Skin epidermis (tissue), 12 donors: ENCODE data around the gene SMTN.
"Not testable (repeated sequence)": the region's sequence is repeated elsewhere in the genome, so short reads cannot be mapped to it uniquely, and the experiment has no call there.

ENCODE experiments used
- H3K27ac ChIP-seq, 21 experiments: fragments of 200-600 bp; sonication (generic) in 11 of 21; one replicate each; pipeline ENCODE4 v1.5.0; 2020; ENCODE audit warnings: mild to moderate bottlenecking in 3 of 21, inconsistent platforms in 2 of 21, moderate library complexity in 2 of 21
- H3K4me3 ChIP-seq, 7 experiments: fragments of 200-600 bp; sonication (generic) in 2 of 7; one replicate each; pipeline ENCODE4 v1.5.0; 2020; ENCODE audit warnings: inconsistent platforms in 2 of 7, mild to moderate bottlenecking in 2 of 7, moderate library complexity in 1 of 7

SMTN gene

DNA sequence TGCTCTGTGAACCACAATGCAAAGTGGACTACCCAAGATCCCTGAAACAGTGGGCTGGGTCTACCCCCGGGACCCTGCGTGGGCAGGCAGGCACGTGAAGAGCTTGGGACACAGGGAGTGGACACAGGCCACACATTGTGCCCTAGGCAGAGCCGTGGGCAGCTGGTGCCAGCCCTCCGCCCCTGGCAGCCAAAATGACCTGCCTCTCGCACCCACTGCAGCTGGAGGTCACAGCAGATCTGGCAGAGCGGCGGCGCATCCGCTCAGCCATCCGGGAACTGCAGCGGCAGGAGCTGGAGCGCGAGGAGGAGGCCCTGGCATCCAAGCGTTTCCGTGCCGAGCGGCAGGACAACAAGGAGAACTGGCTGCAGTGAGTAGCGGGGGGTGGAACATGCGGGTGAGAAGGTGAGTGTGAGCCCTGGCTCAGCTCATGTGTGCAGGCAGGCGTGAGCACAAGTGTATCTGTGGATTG, 6.7 kb downstream of the SMTN start:
- Histone ChIP-seq H3K27ac (peak overlapping the region in 4 of 21 experiments; percentile 3 to 97 (median 22)), H3K4me3 (no peak overlapping the region)

DNA sequence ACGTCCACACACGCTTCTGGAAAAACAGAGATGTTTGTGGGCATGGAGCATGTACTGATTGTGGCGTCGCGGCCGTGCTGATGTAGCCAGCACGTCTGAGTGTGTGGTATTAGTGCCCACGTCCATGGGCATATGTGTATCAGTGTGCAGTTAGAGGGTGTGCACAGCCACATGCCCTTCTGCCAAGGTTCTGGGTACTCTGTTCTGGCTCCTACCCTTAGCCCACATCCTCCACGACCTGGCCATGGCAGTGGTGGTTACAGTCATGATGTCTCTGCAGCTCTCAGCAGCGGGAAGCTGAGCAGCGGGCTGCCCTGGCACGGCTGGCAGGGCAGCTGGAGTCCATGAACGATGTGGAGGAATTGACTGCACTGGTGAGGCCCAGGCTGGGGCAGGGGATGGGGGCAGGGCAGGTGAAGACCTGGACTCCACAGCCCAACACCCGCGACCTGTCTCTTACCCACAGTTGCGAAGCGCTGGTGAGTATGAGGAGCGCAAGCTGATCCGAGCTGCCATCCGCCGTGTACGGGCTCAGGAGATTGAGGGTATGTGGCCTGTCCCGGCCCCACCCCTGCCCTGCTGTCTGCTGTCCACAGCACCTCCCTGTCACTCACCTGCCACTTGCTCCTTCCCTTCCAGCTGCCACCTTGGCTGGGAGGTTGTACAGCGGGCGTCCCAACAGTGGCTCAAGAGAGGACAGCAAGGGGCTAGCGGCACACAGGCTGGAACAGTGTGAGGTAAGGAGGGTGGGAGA, 7.3 kb downstream of the SMTN start:
- Histone ChIP-seq H3K4me3 (no peak overlapping the region), H3K27ac (peak overlapping the region in 5 of 21 experiments; percentile 10 to 46 (median 18))

DNA sequence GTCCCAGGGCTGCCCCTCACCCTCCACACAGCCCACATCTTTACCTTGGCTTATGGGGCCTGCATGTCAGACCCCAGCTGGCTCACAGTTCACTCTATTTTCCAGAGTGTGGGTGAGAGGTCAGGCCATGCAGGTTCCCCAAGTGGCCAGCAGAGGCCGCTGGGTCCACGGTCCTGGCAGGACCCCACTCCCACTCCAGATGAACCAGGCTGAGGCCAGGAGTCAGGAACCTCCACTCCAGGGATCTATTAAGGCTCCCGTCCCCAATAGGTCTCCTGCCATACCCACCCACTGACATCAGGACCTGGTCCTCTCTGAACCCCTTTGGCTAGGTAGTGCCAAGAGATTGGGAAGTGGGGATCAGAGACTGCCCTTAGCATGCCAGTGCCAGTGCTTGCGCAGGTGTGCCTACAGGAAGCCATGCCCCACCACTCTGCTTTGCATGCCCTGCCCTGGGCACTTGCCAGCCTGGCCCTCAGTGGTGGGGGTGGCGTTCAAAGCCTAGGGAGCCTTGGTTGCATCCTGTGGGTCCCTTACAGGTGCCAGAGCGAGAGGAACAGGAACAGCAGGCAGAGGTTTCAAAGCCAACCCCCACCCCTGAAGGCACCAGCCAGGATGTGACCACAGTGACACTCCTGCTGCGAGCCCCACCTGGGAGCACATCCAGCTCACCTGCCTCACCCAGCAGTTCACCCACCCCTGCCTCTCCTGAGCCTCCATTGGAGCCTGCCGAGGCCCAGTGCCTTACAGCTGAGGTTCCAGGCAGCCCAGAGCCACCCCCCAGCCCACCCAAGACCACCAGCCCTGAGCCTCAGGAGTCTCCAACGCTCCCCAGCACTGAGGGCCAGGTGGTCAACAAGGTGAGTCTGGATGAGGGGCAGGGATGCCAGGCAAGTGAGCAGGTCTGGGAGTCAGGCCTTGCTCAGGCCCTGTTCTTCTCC, 8.3 kb downstream of the SMTN start:
- peak overlapping the region in 7 of 21 experiments; percentile 5 to 46 (median 28) for H3K27ac ChIP-seq

DNA sequence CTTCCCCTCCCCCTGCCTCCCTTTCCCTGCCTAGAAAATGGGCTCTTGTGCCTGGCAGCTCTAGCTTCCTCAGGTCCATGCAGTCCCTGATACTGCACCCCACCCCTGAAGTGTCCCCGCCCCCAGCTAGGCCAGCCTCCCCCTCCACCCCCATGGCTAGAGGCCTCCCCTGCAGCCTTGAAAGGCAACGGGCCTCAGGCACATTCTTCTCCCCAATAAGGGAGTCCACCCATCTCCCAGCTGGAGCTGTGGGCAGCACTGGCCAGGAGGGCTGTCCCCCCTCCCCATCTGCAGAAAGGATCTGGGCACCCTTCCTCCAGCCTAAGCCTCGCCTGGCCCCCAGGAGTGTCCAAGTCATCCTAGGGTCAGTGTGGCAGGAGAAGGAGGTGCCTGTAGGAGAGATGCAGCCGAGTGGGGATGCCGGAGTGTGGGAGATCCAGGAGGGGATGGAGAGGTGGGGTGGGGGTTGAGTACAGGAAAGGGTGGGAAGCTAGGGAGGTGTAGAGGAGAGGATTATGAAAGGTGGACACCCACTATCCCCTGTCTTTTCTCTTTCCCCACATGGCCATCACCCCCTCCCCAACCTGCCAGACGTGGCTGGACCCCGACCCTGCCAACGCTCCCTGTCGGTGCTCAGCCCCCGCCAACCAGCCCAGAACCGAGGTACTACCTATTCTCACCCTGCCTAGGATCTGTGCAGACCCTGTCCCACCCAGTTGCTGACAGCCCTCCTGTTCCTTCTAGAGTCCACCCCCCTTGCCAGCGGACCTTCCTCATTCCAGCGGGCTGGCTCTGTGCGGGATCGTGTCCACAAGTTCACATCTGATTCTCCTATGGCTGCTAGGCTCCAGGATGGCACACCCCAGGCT, 9.3 kb downstream of the SMTN start:
- H3K4me3 ChIP-seq = no peak overlapping the region

More for the DNA sequence above, 8.3 kb downstream of the SMTN start:
- H3K4me3 ChIP-seq = no peak overlapping the region

DNA sequence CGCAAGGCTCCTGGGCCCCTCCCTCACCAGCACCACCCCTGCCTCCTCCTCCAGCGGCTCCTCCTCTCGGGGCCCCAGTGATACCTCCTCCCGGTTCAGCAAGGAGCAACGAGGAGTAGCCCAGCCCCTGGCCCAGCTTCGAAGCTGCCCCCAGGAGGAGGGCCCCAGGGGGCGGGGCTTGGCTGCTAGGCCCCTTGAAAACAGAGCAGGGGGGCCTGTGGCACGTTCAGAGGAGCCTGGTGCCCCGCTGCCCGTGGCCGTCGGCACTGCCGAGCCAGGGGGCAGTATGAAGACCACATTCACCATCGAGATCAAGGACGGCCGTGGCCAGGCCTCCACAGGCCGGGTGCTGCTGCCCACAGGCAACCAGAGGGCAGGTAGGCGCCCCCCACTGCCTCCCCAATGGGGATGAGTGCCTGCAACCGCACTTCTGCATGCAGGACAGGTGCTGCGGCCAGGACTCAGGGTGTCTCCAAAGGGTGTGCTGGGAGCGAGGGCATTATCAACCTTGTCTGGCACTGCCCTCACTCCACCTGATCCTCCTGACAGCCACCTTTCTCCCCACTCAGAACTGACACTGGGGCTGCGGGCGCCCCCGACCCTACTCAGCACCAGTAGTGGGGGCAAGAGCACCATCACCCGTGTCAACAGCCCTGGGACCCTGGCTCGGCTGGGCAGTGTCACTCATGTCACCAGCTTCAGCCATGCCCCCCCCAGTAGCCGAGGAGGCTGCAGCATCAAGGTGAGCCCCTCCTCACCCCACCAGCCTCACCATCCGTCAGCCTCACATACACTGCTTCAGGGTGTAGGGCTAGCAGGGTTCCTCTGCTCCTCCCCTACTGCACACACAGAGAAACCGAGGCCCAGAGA, 10.2 kb downstream of the SMTN start:
- no peak overlapping the region for H3K4me3 ChIP-seq
- H3K27ac ChIP-seq = peak overlapping the region in 1 of 21 experiments; percentile 15

More for the DNA sequence above, 9.3 kb downstream of the SMTN start:
- H3K27ac ChIP-seq = peak overlapping the region in 4 of 21 experiments; percentile 5 to 29 (median 17)

DNA sequence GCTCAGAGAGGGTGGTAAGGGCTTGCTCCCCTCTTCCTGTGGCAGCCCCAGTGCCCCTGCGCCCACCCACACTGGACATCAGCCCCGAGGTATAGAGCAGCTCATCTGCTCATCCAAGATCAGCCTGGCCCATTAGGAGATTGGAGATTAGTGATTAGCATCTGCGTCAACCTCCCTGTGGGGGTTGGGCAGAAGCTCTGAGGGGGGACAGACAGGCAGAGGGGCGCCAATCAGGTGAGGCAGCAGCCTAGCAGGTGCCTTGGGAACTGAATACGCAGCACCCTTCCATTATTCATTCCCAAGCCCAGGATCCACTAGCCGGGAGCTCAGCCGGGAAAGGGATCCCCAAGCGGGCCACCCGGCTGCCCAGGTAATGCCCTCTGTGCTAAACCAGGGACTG, 11.0 kb downstream of the SMTN start:
- Histone ChIP-seq H3K4me3 (no peak overlapping the region), H3K27ac (no peak overlapping the region)

DNA sequence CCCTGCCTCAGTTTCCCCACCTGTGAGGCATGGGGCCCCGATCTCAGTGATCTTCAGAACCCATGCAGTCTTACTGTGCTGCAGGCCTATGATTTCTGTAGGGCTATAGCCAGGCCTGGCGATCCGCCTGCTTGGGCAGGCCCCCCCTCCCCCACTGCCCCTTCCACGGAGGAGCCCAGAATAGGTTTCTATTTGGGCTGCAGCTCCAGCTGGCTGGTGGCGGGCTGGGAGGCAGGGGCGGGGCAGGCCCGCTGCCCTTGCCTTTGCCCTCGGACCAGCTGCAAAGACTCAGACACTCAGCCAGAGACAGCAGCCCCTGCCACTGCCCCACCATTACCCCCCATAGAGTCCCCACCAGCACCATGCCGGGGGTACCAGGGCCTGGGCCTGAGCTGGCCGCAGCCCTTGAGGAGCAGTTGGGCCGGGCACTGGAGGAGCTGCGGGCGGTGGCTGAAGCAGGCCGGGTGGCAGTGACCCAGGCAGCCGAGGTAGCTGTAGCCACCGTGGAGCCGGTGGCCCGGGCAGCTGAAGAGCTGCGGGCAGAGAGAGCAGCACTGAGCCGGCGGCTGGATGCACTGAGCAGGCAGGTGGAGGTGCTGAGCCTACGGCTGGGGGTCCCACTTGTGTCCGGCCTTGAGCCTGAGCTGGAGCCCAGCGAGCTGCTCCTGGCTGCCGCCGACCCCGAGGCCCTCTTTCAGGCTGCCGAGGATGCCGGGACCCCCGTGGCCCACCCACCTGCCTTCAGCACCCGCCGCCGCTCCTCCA, 12.2 kb downstream of the SMTN start:
- no peak overlapping the region for H3K27ac ChIP-seq

DNA sequence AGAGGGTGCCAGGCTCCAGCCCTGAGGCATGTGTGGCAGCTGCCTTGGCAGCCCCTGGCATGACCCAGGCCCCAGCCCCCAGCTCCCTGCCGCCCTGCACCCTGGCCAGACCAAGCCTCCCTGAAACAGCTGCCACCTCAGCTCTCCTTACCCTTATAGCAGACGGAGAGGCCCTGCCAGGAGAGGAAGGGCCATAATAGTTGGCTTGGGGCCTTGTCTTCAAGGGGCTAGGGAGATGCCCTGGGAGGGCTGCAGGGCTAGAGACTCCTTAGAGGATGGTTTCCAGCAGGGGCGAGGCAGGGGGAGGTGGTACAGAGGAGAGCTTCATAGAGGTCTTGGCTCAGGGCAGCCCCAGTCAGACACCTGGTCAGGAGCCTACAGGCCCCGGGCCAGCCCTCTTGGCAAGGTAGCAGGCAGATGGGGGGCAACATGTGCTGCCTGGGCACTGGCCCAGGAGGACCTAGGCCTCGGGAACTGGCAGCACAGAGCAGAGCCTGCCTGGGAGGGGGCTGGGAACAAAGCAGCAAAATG, 13.0 kb downstream of the SMTN start:
- H3K4me3 ChIP-seq = no peak overlapping the region
- H3K27ac ChIP-seq = peak overlapping the region in 1 of 21 experiments; percentile 55

More for the DNA sequence above, 12.2 kb downstream of the SMTN start:
- H3K4me3 ChIP-seq = no peak overlapping the region

DNA sequence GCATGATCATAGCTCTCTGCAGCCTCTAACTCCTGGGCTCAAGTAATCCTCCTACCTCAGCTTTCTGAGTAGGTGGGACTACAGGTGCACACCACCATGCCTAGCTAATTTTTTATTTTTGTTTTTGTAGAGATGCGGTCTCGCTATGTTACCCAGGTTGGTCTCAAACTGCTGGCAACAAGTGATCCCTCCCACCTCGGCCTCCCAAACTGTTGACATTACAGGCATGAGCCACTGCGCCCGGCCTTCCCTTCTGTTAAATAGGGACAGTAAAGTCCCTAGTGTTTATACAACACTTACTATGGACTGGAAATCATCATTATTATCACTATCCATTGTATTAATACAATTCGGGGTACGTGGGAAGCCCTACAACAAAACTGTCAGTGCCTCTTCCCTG, 13.6 kb downstream of the SMTN start:
- no peak overlapping the region for H3K4me3 ChIP-seq

DNA sequence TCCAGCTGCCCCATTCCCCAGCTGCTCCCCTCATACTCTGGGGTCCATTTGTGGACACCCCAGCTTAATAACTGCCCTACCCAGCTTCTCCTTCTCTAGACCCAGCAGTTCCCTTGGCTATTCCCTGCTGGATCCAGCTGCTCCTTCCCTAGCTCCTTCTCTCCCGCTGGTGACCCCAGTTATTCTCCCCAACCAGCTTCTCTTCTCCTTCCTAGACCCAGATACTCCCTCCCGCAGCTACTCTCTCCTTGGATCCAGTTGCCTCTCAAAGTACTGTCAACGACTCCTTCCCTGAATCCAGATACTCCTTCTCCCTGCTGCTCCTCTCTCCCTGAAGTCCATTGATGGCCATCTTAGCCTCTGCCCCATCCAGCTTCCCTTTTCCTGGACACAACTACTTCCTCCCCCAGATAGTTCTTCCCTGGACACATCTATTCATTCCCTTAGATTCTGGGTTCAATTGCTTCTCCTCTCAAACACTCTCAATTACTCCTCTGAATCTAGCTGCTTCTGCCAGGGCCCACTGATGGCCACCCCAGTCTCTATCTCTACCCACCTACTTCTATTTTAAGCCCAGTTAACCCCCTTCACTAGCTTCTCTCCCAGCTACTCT, 14.6 kb downstream of the SMTN start:
- H3K27ac ChIP-seq = no peak overlapping the region
- no peak overlapping the region for H3K4me3 ChIP-seq

More for the DNA sequence above, 13.6 kb downstream of the SMTN start:
- no peak overlapping the region for H3K27ac ChIP-seq

DNA sequence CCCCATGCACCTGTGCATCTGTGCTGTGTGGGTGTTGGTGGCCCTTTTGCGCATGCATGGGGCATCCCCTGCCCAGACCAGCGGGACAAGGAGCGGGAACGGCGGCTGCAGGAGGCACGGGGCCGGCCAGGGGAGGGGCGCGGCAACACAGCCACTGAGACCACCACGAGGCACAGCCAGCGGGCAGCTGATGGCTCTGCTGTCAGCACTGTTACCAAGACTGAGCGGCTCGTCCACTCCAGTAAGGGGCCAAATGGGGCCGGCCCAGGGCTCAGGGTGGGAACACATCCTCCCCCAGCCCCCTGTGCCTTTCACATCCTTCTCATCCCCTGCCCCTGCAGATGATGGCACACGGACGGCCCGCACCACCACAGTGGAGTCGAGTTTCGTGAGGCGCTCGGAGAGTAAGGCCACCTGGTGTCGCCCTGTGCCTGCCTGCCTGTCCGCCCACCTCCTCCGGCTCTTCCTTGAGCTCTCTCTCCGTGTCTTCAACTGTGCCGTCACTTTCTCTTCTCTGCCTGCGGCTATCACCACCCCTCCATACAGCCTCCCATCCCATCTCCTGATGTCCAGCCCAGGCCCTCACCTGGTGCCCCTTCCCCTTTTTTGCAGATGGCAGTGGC, 15.7 kb downstream of the SMTN start:
- no peak overlapping the region for H3K4me3 ChIP-seq
- no peak overlapping the region for H3K27ac ChIP-seq

DNA sequence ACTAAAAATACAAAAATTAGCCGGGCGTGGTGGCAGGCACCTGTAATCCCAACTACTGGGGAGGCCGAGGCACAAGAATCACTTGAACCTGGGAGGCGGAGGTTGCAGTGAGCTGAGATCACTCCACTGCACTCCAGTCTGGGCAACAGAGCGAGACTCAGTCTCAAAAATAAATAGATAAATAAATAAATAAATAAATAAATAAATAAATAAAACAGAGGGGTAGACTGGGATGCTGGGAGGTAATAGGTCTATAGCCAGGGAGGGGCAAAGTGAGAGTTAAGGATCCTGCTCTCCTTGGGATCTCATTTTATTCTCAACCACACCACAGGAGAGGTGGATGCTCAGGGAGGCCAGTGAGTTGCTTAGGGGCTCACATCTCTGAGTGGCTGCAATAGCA, 16.4 kb downstream of the SMTN start:
- not testable (repeated sequence) for H3K4me3 ChIP-seq, H3K27ac ChIP-seq

DNA sequence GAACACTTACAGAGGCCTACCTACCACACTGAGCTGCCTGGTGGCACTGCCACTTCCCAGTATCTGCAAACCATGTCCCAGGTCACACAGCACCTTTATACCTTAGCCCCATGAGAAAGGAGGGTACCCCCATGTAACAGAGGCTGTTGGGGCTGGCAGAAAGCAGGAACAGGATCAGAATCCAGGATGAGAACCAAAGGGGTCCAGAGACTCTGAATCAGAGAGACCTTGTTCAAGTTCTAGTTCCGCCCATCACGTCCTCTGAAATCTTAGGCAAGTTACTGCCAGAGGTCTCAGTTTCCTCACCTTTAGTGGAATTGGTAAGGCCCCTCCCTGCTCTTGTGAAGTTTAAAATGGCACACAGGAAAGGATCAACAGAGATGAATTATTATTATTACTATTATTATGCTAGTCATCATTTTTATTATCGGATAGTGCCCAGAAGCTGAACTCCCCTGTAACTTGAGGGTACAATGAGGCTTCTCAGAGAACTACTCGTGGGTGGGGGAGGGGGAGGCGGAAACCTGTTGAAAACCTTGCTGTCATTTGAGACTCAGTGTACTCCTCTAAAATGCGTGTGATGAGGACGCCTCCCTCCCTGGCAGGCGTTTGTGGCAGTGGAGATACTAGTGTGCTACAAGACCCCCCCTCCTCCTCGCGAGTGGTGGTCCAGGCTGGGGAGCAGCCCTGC, 17.0 kb downstream of the SMTN start:
- H3K4me3 ChIP-seq = no peak overlapping the region
- H3K27ac ChIP-seq = no peak overlapping the region

DNA sequence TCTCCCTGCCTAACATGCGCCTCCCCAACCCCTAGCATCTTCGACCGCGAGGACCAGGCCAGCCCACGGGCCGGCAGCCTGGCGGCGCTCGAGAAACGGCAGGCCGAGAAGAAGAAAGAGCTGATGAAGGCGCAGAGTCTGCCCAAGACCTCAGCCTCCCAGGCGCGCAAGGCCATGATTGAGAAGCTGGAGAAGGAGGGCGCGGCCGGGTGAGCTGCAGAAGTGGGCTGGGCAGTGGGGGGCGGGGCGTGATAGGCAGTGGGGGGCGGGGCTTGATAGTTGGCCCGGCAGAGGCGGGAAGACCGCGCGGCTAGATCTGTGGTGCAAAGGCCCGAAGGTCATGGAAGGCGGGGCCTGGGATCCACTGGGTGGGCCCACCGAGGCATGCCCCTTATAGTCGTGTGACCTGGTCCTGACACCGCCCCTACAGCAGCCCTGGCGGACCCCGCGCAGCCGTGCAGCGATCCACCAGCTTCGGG, 17.6 kb downstream of the SMTN start:
- peak overlapping the region in 1 of 21 experiments; percentile 30 for H3K27ac ChIP-seq
- no peak overlapping the region for H3K4me3 ChIP-seq

DNA sequence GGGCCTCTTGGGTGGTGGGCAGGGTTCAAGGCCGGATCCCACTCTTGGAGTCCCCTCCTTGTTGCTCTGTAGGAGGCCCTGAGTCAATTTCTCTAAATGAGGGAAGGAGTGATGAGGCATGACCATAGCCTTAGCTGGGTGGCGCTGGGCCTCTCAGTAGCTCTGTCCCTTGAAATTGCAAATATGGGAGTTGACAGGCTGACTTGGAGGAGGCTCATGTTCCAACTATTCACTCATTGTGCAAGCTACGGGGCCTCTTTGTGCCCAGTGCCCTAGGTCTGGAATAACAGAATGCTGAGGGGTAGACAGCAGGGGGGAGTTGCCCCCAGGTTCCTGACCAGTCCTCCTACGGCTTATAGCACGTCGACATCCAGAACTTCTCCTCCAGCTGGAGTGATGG, 18.3 kb downstream of the SMTN start:
- H3K27ac ChIP-seq = peak overlapping the region in 1 of 21 experiments; percentile 30

More for the DNA sequence above, 18.3 kb downstream of the SMTN start:
- no peak overlapping the region for H3K4me3 ChIP-seq
